GM19238 (cell line): ENCODE data around the gene TARS1.

ENCODE experiments used
- DNase-seq: peaks from one replicate; pipeline ENCODE4 v3.0.0; 2011; ENCODE audit warnings: low spot score; ENCODE audit not compliant: insufficient read length

TARS1 gene

GRCh38 chr5:33440482-33441240 lies at the start of gene TARS1:
Gene TARS1, plus strand, starts transcription at chr5:33440965. Its CDS starts 122 bp downstream, at chr5:33441087.
- DNase-seq: peak; percentile 90

- DNase-seq: no peak
These were observed 42.3 kb upstream of the TARS1 start for GRCh38 chr5:33398501-33398900.

- no peak for DNase-seq
These were observed 40.1 kb upstream of the TARS1 start for GRCh38 chr5:33400675-33401074.

- DNase-seq: no peak
These were observed 39.0 kb upstream of the TARS1 start for GRCh38 chr5:33401482-33402390.

- no peak for DNase-seq
These were observed 37.6 kb upstream of the TARS1 start for GRCh38 chr5:33403187-33403586.

GRCh38 chr5:33408816-33409215 lies 31.9 kb upstream of the TARS1 start:
- DNase-seq: no peak

GRCh38 chr5:33409435-33410170 lies 31.2 kb upstream of the TARS1 start:
- DNase-seq: no peak

GRCh38 chr5:33410221-33410620 lies 30.5 kb upstream of the TARS1 start:
- no peak for DNase-seq

- DNase-seq: no peak
These were observed 29.3 kb upstream of the TARS1 start for GRCh38 chr5:33411498-33411897.

GRCh38 chr5:33415811-33416354 lies 24.9 kb upstream of the TARS1 start:
- no peak for DNase-seq

GRCh38 chr5:33417632-33418031 lies 23.1 kb upstream of the TARS1 start:
- no peak for DNase-seq

- DNase-seq: no peak
These were observed 19.8 kb upstream of the TARS1 start for GRCh38 chr5:33420946-33421345.

GRCh38 chr5:33422191-33422590 lies 18.6 kb upstream of the TARS1 start:
- no peak for DNase-seq

- no peak for DNase-seq
These were observed 17.6 kb upstream of the TARS1 start for GRCh38 chr5:33423018-33423630.

- DNase-seq: no peak
These were observed 15.5 kb upstream of the TARS1 start for GRCh38 chr5:33425314-33425713.

- no peak for DNase-seq
These were observed 9.8 kb upstream of the TARS1 start for GRCh38 chr5:33430983-33431382.

GRCh38 chr5:33432656-33433055 lies 8.1 kb upstream of the TARS1 start:
- no peak for DNase-seq

GRCh38 chr5:33433303-33434240 lies 7.2 kb upstream of the TARS1 start:
- no peak for DNase-seq

GRCh38 chr5:33435893-33436490 lies 4.8 kb upstream of the TARS1 start:
- DNase-seq: peak; percentile 41

GRCh38 chr5:33438996-33439395 lies 1.8 kb upstream of the TARS1 start:
- DNase-seq: no peak
